HG03558 (cell line): ENCODE results near the gene QKI.

Experiments used
- ATAC-seq: cut with Tn5 transposase; IDR thresholded peaks from one replicate; pipeline ENCODE4 v1.9.1; 2021; ENCODE audit warnings: moderate number of reproducible peaks; ENCODE audit not compliant: unreplicated experiment; ENCODE audit errors: extremely low read depth

QKI gene

GRCh38 chr6:163390770-163391169 is 23.7 kb upstream of the QKI start:
- no peak for ATAC-seq

DNA sequence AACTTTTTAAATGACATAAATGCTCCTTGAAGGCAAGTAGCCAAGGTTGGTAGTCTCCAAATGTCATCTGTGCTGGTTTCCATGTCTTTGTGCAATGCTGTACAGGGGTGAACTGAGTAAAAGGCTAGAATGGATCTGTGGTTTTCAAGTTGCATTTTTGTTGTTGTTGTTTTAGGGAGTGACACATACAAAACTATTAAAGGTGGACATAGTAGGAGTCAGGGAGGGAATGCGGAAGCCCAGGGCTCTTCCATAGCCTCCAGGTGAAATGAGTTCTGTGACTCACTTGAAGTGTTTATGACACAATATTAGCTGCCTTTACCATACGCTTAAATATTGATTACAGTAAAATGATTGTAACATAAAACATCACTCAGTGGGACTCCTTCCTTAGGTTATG is 22.5 kb upstream of the QKI start:
- no peak for ATAC-seq

DNA sequence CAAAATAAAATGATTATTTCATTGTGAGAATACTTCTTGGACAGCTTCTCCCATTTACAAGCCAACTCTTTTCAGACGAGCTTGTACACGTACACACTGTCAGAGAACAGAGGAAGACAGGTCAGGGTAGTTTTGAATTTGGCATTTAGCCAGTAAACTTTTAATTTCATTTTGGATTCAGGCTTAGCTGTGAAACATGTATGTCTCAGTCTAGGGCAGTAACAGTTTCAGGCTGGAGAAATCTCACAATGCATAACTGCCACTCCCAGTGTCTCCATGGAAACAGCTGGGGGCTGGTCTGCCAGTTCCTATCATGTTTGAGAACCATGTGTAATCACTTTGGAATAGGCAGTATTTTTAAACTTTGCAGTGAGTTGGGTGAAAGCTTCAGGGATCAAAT is 22.0 kb upstream of the QKI start:
- no peak for ATAC-seq

- ATAC-seq = no peak
Measured at GRCh38 chr6:163393923-163394322, 20.6 kb upstream of the QKI start.

DNA sequence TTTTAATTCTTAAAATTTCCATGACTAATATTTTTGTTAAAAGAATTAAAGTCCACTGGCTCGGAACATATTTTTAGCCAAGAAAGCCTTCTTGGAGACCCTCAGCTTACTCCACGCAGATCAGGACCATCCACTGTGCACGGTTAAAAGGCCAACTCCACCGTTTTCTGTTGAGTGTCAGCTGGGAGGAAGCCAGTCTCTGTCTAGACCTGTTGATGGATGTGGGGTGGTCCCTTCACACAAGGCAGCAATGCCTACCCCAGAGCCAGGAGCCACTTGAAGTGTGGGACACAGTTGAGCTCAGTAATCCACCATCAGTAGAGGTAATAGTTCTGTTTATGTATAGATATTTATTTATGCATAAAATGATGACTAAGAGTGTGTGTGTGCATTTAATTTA is 19.9 kb upstream of the QKI start:
- no peak for ATAC-seq

DNA sequence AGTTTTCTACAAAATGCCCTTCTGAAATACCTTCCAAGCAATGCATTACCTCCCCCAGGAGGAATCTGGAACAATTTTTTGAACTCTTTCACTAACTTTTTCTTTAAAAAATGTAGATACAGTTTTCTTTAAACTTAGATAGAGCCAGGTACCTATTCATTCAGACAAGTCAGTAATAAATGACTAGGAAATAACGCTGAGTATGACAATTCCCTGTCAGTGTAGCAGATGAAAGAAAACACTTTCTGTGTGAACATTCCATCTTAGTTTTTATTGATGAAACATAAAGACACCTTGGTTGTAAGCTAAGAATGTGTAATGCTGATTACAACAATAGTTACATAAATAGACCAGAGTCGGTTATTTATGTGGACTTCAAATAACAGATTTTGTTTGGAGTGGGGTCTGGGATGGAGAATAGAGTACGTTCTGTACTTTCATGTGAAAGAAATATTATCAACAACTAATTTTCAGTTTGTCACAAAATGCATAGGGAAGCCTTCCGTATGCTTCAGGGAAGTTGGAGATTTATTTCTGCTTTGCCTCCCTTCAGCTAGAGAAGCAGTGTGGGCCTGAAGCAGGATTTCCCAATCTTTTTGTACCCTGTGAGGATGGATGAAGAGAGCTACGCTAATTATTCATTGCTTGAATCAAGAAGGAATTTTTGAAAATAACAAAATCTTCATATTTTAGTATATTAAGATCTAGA is 19.2 kb upstream of the QKI start:
- no peak for ATAC-seq

DNA sequence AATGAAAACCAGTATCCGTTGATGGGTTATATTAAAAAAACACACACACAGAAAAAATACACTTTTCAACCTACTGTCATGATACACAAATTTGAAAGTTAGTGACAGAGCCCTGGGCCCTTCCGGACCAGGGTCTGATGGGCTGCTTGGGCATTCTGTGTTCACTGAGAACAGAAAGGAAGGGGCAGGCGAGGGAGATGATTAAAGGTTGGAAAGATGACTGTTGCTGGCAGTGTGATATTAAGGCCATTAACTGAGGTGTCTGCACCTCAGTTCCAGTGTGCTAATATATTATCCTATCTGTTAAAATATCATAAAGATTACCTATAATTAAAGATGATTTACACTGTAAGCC is 18.7 kb upstream of the QKI start:
- no peak for ATAC-seq

DNA sequence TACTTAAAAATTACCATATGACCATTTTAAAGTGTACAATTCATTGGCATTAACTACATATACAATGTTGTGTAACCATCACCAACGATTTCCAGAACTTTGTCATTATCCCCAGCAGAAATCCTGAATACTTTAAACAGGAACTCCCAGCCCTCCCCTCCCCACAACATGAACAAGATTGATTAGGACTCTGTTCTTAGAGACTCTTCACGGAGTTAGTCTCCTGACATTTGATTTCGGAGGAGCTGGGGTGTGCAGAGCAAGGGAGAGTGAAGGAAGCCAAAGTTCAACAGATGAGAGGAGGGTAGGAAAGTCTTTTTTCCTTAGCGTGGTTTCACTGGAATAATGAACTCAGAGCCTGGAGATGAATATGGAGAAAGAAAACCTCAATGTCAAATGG is 17.2 kb upstream of the QKI start:
- no peak for ATAC-seq

GRCh38 chr6:163398115-163398514 is 16.4 kb upstream of the QKI start:
- no peak for ATAC-seq

GRCh38 chr6:163398815-163399214 is 15.7 kb upstream of the QKI start:
- ATAC-seq = no peak

- no peak for ATAC-seq
Measured at GRCh38 chr6:163400509-163400908, 14.0 kb upstream of the QKI start.

- ATAC-seq = no peak
Measured at GRCh38 chr6:163401039-163401885, 13.3 kb upstream of the QKI start.

DNA sequence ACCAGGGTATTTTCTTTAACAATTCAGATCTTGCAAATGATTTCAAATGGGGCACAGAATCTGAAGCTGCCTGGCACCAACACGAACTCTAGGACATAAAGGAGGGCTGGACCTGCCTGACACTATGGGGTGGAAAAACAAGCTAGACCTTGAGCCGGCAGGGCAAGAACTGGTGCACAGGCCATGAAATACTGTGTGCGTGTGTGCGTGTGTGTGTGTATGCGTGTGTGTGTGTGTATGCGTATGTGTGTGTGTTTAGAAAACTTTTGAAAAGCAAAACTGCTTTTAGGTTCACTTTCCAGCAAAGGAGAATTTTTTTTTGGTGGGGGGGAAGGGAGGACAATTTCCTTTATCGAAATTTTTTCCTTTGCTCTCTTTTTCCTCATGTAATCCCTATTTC is 11.9 kb upstream of the QKI start:
- ATAC-seq = no peak

DNA sequence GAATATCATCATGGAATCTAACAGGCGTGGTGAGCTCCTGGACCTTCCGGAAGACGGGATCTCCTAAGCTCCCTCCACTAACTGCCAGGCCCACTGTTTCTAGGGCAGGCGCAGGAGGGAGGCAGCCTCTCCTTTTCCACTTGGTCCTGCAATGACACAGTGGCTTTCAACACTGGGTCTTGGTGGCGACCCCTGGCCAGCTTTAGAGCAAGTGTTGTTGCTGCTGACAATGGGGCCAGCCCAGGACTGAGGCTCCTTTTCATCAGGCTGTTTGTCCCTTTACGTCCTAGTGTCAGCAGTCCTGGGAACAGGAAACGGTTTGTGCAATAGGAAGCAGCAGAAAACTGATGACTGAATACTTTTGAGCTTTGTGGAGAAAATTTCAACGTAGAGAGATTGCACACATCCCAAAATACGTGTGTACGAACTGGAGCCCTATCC is 9.7 kb upstream of the QKI start:
- no peak for ATAC-seq

GRCh38 chr6:163405412-163406309 is 8.9 kb upstream of the QKI start:
- peak; percentile 61 for ATAC-seq

GRCh38 chr6:163406366-163406765 is 8.2 kb upstream of the QKI start:
- no peak for ATAC-seq

GRCh38 chr6:163406830-163407229 is 7.7 kb upstream of the QKI start:
- no peak for ATAC-seq

DNA sequence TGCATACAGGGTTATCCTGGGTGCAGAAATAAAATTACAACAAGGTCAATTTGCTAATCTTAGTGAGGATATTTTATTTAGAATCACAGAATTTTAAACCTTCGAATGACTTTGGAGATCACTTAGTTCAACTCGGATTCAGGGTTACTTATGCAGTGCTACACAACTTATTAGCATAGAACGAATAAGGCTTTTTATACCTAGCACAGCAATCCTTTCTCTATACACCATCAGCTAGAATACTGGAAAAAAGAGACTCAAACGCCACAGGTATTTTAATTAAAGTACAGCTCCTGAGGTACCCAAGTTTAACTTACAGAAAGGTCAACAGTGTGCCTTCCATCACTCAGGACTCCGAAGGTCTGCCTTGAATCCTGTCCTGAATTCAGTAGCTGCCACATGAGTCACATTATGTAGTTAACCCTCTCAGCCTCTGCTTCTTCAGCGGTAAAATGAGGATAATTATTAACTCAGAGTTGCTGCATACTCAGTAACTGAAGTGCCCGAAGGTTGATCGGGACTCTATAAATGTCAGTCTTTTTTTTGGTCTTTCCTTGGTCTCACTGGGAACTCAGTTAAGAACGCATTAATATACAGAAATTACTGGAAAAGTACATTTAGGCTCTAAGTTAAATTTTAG is 6.0 kb upstream of the QKI start:
- ATAC-seq = no peak

DNA sequence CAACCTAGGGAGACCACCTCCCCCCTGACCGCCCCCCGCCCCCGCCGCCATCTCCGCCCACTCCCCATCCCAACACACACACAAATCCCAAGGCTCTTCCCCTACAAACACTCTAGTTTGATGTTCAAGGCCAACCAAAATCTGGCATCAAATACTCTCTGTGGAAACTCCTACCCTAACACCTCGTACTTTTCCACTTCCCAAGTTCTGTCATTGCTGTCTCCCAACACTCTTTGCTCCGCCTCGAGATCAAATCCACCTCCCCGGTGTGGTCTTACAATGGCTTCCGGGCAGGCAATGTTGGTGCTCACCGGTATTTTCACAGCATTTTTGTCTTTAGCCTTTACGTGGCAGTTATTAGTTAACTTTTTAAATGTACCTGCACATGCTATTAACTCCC is 4.8 kb upstream of the QKI start:
- ATAC-seq = no peak

DNA sequence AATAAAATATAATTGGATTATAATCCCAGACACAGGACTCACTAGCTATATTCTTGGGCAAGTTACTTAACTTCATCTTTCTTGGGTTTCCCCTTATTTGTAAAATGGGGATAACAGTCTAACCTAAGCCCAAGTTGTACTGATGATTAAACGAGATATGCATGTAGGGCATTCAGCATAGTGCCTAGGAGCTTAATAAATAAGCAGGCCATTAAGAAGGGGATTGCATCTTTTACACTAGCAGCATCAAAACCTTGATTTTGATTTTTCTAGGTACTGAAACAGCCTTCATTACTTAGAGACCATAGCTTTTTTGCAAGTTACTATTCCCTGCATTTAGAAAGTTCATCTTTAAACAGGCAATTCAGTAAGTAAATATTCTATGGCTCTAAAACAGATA is 2.2 kb upstream of the QKI start:
- no peak for ATAC-seq
